ENCODE results near the gene TRAPPC12.
A peak's percentile ranks its signal among the peaks of the same experiment; 100 is the strongest.

The TRAPPC12 gene

GRCh38 chr2:3482363-3482821, 102.9 kb downstream of the TRAPPC12 start:
- Histone ChIP-seq H3K27me3 (no peaks in the 10 kb centered on the region), H3K36me3 (peaks cover 12% of the 10 kb centered on the region), H3K9me3 (no peaks in the 10 kb centered on the region), H3K4me3 (ENCODE audit: low read depth, low read length) (no peak overlapping the region), H3K4me1 (no peaks in the 10 kb centered on the region)
- TF ChIP-seq, protein P1, sequence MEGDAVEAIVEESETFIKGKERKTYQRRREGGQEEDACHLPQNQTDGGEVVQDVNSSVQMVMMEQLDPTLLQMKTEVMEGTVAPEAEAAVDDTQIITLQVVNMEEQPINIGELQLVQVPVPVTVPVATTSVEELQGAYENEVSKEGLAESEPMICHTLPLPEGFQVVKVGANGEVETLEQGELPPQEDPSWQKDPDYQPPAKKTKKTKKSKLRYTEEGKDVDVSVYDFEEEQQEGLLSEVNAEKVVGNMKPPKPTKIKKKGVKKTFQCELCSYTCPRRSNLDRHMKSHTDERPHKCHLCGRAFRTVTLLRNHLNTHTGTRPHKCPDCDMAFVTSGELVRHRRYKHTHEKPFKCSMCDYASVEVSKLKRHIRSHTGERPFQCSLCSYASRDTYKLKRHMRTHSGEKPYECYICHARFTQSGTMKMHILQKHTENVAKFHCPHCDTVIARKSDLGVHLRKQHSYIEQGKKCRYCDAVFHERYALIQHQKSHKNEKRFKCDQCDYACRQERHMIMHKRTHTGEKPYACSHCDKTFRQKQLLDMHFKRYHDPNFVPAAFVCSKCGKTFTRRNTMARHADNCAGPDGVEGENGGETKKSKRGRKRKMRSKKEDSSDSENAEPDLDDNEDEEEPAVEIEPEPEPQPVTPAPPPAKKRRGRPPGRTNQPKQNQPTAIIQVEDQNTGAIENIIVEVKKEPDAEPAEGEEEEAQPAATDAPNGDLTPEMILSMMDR (IDR thresholded peaks at IDR 0.05; ENCODE audit: low read depth, low read length) = no peak
- DNase-seq = peak; percentile 6

DNA sequence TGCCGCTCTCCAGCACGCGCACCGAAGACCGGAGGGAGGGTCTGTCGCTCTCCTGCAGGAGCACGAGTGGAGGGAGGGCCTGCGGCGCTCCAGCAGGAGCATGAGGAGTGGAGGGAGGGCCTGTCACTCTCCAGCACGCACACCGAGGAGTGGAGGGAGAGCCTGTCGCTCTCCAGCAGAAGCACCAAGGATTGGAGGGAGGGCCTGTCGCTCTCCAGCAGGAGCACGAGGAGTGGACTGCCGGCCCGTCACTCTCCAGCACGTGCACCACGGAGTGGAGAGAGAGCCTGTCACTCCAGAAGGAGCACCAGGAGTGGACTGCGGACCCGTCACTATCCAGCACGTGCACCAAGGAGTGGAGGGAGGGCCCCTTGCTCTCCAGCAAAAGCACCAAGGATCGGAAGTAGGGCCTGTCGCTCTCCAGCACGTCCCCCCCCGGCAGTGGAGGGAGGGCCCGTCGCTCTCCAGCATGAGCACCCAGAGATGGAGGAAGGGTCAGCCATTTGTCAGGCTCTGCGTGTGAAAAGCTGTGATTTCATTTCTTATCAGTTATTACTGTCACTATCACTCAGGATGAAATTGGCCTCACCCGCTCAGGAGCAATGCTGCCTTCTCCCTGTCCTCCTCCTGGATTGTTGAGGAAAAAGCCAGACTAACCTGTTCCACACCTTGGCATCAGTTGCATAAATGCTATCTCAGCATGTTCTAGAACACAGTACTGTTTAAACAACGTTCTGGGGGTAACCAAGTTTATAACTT, 103.9 kb downstream of the TRAPPC12 start:
- H3K4me3 ChIP-seq (ENCODE audit: low read depth, low read length) = no peak overlapping the region
- TF ChIP-seq, protein P1 (IDR thresholded peaks at IDR 0.05; ENCODE audit: low read depth, low read length) = no peak
- no peaks in the 10 kb centered on the region for H3K27me3 ChIP-seq
- H3K4me1 ChIP-seq = no peaks in the 10 kb centered on the region
- peaks cover 12% of the 10 kb centered on the region for H3K36me3 ChIP-seq
- peak; percentile 7 for DNase-seq
- no peaks in the 10 kb centered on the region for H3K9me3 ChIP-seq

DNA sequence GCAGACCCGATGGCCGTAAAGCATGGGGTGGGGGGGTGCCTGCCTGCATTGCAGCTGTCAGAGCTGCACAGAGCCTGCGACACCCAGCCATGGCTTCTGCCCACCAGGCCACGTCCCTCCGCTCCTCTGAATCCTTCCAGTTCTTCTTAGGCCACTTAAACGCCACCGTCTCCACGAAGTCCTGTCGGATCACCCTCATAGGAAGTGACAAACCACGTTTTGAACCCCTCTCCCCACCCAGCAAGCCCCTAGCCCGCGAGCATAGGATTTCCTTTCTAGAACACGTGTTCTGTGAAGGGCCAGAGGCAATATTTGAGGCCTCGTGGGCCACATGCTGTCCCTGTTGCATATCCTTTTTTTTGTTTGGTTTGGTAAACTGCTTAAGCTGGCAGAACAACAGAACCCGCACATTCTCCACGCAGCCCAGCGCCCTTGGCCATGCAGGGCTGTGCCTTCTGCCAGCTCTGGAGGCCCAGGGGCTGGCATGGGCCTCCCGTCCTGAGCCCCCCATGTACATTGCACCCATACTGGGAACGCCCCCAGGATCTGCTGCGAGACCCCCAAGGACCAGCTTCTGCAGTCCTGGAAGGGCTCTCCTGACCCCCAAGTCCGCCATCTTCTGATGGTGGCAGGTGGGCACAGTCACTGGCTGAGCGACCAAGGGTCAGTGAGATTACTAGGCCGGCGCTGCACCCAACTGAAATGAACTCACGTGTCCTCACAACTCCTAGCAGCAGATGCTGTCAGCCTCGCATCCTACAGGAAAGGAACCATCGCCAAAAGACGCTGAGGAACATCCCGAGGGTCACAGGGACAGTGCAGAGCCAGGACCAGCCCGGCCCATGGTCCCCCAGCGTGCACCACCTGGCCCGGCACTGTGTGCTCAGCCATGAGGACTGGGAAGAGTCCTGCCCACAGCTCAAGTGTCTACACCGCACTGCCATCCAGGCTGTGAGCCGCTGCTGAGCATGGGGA, 104.8 kb downstream of the TRAPPC12 start:
- H3K36me3 ChIP-seq = peaks cover 12% of the 10 kb centered on the region
- no peaks in the 10 kb centered on the region for H3K4me1 ChIP-seq
- H3K9me3 ChIP-seq = no peaks in the 10 kb centered on the region
- no peaks in the 10 kb centered on the region for H3K27me3 ChIP-seq
- TF ChIP-seq, protein P1 (IDR thresholded peaks at IDR 0.05; ENCODE audit: low read depth, low read length) = no peak
- DNase-seq = peak; percentile 4
- H3K4me3 ChIP-seq (ENCODE audit: low read depth, low read length) = no peak overlapping the region

- TF ChIP-seq, protein P1 (IDR thresholded peaks at IDR 0.05; ENCODE audit: low read depth, low read length) = no peak
- Histone ChIP-seq H3K4me1 (no peaks in the 10 kb centered on the region), H3K4me3 (ENCODE audit: low read depth, low read length) (no peak overlapping the region), H3K9me3 (no peaks in the 10 kb centered on the region), H3K27me3 (no peaks in the 10 kb centered on the region), H3K36me3 (peaks cover 7% of the 10 kb centered on the region)
- no peak for DNase-seq
Observed at GRCh38 chr2:3485166-3485565, 105.7 kb downstream of the TRAPPC12 start.

DNA sequence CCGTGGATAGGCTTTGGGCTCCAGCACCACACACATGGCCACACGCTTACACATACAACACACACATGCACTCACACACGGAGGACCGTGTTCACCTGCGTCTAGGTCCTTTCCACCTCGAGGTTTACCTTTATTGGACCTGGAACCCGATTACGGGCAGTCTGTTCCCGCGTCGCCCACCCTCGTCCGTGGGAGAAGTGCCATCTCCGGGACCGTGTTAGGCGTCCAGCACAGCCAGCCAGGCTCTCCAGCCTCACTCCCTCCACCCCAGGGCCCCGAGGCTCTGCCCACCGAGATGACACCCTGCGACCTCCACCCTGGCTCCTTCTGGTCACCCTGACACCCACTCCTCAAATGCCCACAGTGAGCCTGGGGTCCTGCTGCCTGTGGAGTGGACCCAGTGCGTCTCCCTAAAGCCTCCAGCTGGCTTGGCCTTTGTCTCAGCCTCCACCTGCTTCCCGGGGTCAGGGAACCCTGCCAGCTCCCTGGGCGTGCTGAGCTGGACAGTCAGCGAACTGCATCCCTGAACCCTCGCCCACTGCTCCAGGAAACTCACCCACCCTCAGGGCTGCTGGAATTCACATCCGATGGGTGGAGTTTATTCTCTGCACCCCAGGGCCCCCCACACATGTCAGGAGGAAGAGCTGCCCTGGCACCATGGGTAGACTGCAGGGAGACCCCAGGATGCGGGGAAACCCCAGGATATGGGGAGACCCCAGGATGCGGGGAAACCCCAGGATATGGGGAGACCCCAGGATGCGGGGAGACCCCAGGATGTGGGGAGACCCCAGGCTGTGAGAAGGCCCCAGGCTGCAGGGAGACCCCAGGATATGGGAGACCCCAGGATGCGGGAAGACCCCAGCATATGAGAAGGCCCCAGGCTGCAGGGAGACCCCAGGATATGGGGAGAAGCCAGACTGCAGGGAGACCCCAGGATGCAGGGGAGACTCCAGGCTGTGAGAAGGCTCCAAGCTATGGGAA, 106.8 kb downstream of the TRAPPC12 start:
- H3K4me1 ChIP-seq = no peaks in the 10 kb centered on the region
- TF ChIP-seq, protein P1 (IDR thresholded peaks at IDR 0.05; ENCODE audit: low read depth, low read length) = no peak
- H3K4me3 ChIP-seq (ENCODE audit: low read depth, low read length) = no peak overlapping the region
- H3K36me3 ChIP-seq = peaks cover 7% of the 10 kb centered on the region
- H3K27me3 ChIP-seq = no peaks in the 10 kb centered on the region
- no peak for DNase-seq
- H3K9me3 ChIP-seq = no peaks in the 10 kb centered on the region
